Stimulated activated CD8-positive, alpha-beta memory T cell treated with anti-CD3 and anti-CD28 coated beads, Interleukin-7, amount 100 ng/mL, for 1 hour (primary cell): ENCODE results near the gene PAX6.

Source experiments
- DNase-seq, 2 donors: peaks; one replicate each; pipeline ENCODE4 v3.0.0-alpha.2; 2020; ENCODE audit warnings: low read depth in 2 of 2

Gene PAX6

GRCh38 chr11:31822175-31822926 lies 11.2 kb upstream of the PAX6 start:
- DNase-seq, result no peak

- DNase-seq, result no peak
Measured at GRCh38 chr11:31821766-31822165, 10.6 kb upstream of the PAX6 start.

- no peak for DNase-seq
Measured at GRCh38 chr11:31821235-31821764, 10.2 kb upstream of the PAX6 start.

- no peak for DNase-seq
Measured at GRCh38 chr11:31820438-31820818, 9.3 kb upstream of the PAX6 start.

- no peak for DNase-seq
Measured at GRCh38 chr11:31819621-31820437, 8.7 kb upstream of the PAX6 start.

- DNase-seq, result no peak
Measured at GRCh38 chr11:31818874-31819331, 7.8 kb upstream of the PAX6 start.

- DNase-seq, result no peak
Measured at GRCh38 chr11:31818425-31818755, 7.3 kb upstream of the PAX6 start.

- DNase-seq, result no peak
Measured at GRCh38 chr11:31817621-31818424, 6.7 kb upstream of the PAX6 start.

GRCh38 chr11:31817054-31817620 lies 6.0 kb upstream of the PAX6 start:
- no peak for DNase-seq

GRCh38 chr11:31816468-31817053 lies 5.4 kb upstream of the PAX6 start:
- DNase-seq, result no peak

- DNase-seq, result no peak
Measured at GRCh38 chr11:31815711-31816467, 4.8 kb upstream of the PAX6 start.

- DNase-seq, result no peak
Measured at GRCh38 chr11:31814176-31814868, 3.2 kb upstream of the PAX6 start.

GRCh38 chr11:31813391-31814175 lies 2.5 kb upstream of the PAX6 start:
- DNase-seq, result no peak

GRCh38 chr11:31812383-31813381 lies 1.6 kb upstream of the PAX6 start:
- no peak for DNase-seq

GRCh38 chr11:31809857-31810778 lies 1.0 kb downstream of the PAX6 start:
- DNase-seq, result no peak

- no peak for DNase-seq
Measured at GRCh38 chr11:31809541-31809856, 1.6 kb downstream of the PAX6 start.
